Right renal pelvis (tissue), 4 donors: ENCODE measurements around the gene SGCA. TPM values are rescaled to one million over a fixed set of nuclear protein-coding genes. Genes with fewer than 3 reads are reported as not detected.

ENCODE experiments used
- DNase-seq, 4 donors: peaks; one replicate each; pipeline ENCODE4 v3.0.0-alpha.2; 2013; ENCODE audit warnings: low read depth in 4 of 4, low spot score in 3 of 4, missing footprints in 1 of 4
- polyA plus RNA-seq, 4 donors: library from polyadenylated mRNA; unstranded; fragments of 120-200 nt; gene quantifications; one replicate each; pipeline ENCODE4 v1.2.1, GENCODE V29; 2013; ENCODE audit not compliant: insufficient read length in 4 of 4

SGCA gene
- polyA plus RNA-seq, 4 donors, result 0.79 to 1.2 (median 1.0) TPM

- no peak for DNase-seq
Measured at GRCh38 chr17:50148226-50149090, 17.3 kb upstream of the SGCA start.

GRCh38 chr17:50149091-50149416 is 16.8 kb upstream of the SGCA start:
- no peak for DNase-seq

- DNase-seq, result no peak
Measured at GRCh38 chr17:50149417-50150353, 16.1 kb upstream of the SGCA start.

- no peak for DNase-seq
Measured at GRCh38 chr17:50150354-50151040, 15.3 kb upstream of the SGCA start, which contains the start of gene PPP1R9B. TSS of gene PPP1R9B (minus strand) at chr17:50150677. CDS start at chr17:50150513, 164 bp downstream.

GRCh38 chr17:50151041-50151936 is 14.5 kb upstream of the SGCA start:
- DNase-seq, result peak in 2 of 4 donors; percentile 80 to 81

- peak in 2 of 4 donors; percentile 86 to 88 for DNase-seq
Measured at GRCh38 chr17:50151937-50152547, 13.8 kb upstream of the SGCA start.

GRCh38 chr17:50152736-50153135 is 13.1 kb upstream of the SGCA start:
- DNase-seq, result no peak

GRCh38 chr17:50153650-50154575 is 11.9 kb upstream of the SGCA start:
- DNase-seq, result no peak

GRCh38 chr17:50154604-50155003 is 11.2 kb upstream of the SGCA start:
- DNase-seq, result no peak

- no peak for DNase-seq
Measured at GRCh38 chr17:50155115-50155819, 10.5 kb upstream of the SGCA start.

GRCh38 chr17:50157891-50158290 is 7.9 kb upstream of the SGCA start:
- no peak for DNase-seq

GRCh38 chr17:50161023-50161910 is 4.5 kb upstream of the SGCA start:
- peak; percentile 87 to 93 (median 89) for DNase-seq

- no peak for DNase-seq
Measured at GRCh38 chr17:50161911-50162288, 3.9 kb upstream of the SGCA start.

GRCh38 chr17:50162466-50163254 is 3.1 kb upstream of the SGCA start:
- no peak for DNase-seq

GRCh38 chr17:50163843-50164696 is 1.7 kb upstream of the SGCA start:
- no peak for DNase-seq
